Adipocyte (in vitro differentiated cells): ENCODE data around the gene TRABD.

Experiments
- DNase-seq: peaks from one replicate; pipeline ENCODE4 v3.0.0-alpha.2; 2015; ENCODE audit warnings: low read depth
- H3K27me3 ChIP-seq: replicated peaks from 2 replicates; pipeline ENCODE4 v1.7.0; 2013; ENCODE audit warnings: mild to moderate bottlenecking, low read length, moderate library complexity; ENCODE audit not compliant: control insufficient read depth, insufficient read depth
- H3K36me3 ChIP-seq: 2 replicates; pipeline ENCODE4 v1.7.0; 2013; ENCODE audit warnings: low read length, mild to moderate bottlenecking, moderate library complexity; ENCODE audit not compliant: control insufficient read depth, insufficient read depth, severe bottlenecking
- H3K4me1 ChIP-seq: 2 replicates; pipeline ENCODE4 v1.7.0; 2013; ENCODE audit warnings: mild to moderate bottlenecking, low read length, moderate library complexity; ENCODE audit not compliant: control insufficient read depth, insufficient read depth
- H3K4me3 ChIP-seq: 2 replicates; pipeline ENCODE4 v1.7.0; 2013; ENCODE audit warnings: mild to moderate bottlenecking, low read length, moderate library complexity
- H3K9ac ChIP-seq: 2 replicates; pipeline ENCODE4 v1.7.0; 2013; ENCODE audit warnings: mild to moderate bottlenecking, low read length, moderate library complexity
- H3K9me3 ChIP-seq: 2 replicates; pipeline ENCODE4 v1.7.0; 2013; ENCODE audit warnings: mild to moderate bottlenecking, low read length, moderate library complexity; ENCODE audit not compliant: control insufficient read depth

Gene TRABD

GRCh38 chr22:50210378-50211139, 24.8 kb downstream of the TRABD start:
- Histone ChIP-seq H3K4me3 (no peak overlapping the region), H3K36me3 (peaks cover 50% of the 10 kb centered on the region), H3K4me1 (peaks cover 10% of the 10 kb centered on the region), H3K9ac (no peak overlapping the region), H3K27me3 (no peaks in the 10 kb centered on the region), H3K9me3 (no peaks in the 10 kb centered on the region)
- DNase-seq, result no peak

GRCh38 chr22:50211147-50211546, 25.4 kb downstream of the TRABD start:
- H3K36me3 ChIP-seq, result peaks cover 56% of the 10 kb centered on the region
- H3K4me3 ChIP-seq, result no peak overlapping the region
- no peaks in the 10 kb centered on the region for H3K9me3 ChIP-seq
- H3K27me3 ChIP-seq, result no peaks in the 10 kb centered on the region
- H3K4me1 ChIP-seq, result peaks cover 6% of the 10 kb centered on the region
- no peak overlapping the region for H3K9ac ChIP-seq
- DNase-seq, result no peak

DNA sequence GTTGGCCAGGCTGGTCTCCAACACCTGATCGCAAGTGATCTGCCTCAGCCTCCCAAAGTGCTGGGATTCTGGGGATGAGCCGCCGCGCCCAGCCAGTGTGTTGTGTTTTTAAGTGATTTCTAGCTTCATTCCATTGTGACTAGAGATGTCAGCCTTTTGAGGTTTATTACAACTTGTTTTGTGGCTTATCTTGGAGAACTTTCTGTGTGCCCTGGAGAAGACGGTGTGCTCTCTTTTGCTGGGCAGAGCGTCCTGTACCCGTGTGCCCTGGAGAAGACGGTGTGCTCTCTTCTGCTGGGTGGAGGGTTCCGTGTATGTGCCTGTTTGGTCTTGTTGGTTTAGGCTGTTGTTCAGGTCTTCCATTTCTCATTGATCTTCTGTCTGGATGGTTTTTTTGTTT, 27.6 kb downstream of the TRABD start:
- no peaks in the 10 kb centered on the region for H3K9me3 ChIP-seq
- peaks cover 63% of the 10 kb centered on the region for H3K36me3 ChIP-seq
- no peak for DNase-seq
- H3K27me3 ChIP-seq, result no peaks in the 10 kb centered on the region
- no peak overlapping the region for H3K4me3 ChIP-seq
- H3K9ac ChIP-seq, result no peak overlapping the region
- no peaks in the 10 kb centered on the region for H3K4me1 ChIP-seq

- Histone ChIP-seq H3K27me3 (no peaks in the 10 kb centered on the region), H3K4me1 (no peaks in the 10 kb centered on the region), H3K9ac (no peak overlapping the region), H3K4me3 (no peak overlapping the region), H3K36me3 (peaks cover 74% of the 10 kb centered on the region), H3K9me3 (no peaks in the 10 kb centered on the region)
- DNase-seq, result no peak
Observed at GRCh38 chr22:50215297-50216054, 29.8 kb downstream of the TRABD start.

DNA sequence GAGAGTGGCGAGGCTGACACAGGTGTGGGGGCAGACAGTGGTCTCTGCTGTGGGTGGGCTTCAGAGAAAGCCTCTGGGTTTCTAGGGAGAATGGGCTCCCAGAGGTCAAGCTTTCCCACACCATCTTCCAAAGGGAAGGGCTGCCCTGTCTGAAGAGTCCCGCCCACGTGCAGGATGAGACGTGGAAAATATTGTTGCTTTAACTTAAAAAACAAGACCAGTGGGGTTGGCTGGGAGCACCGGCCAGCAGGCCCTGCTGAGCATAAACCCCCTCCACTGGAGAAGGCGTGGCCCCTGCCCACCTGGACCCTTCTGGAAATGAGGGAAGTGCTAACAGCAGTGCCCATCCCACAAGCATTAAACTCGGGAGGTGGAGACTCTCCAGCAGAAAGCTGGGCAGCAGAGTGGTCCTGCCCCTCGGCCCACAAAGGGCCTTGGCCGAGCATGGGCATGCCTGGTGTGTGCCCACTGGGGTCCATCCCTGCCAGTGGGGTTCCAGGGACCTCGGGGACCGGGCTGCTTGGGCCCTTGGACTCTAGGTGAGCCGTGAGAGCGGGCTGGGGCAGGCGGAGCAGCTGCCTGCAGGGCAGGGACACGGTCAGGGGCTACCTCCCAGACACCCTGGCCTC, 30.5 kb downstream of the TRABD start:
- H3K4me3 ChIP-seq, result no peak overlapping the region
- DNase-seq, result no peak
- no peaks in the 10 kb centered on the region for H3K9me3 ChIP-seq
- H3K27me3 ChIP-seq, result no peaks in the 10 kb centered on the region
- no peak overlapping the region for H3K9ac ChIP-seq
- no peaks in the 10 kb centered on the region for H3K4me1 ChIP-seq
- peaks cover 74% of the 10 kb centered on the region for H3K36me3 ChIP-seq

GRCh38 chr22:50216684-50217520, 31.2 kb downstream of the TRABD start:
- no peak overlapping the region for H3K4me3 ChIP-seq
- H3K9ac ChIP-seq, result no peak overlapping the region
- no peaks in the 10 kb centered on the region for H3K4me1 ChIP-seq
- H3K9me3 ChIP-seq, result no peaks in the 10 kb centered on the region
- no peaks in the 10 kb centered on the region for H3K27me3 ChIP-seq
- H3K36me3 ChIP-seq, result peaks cover 79% of the 10 kb centered on the region
- DNase-seq, result no peak

DNA sequence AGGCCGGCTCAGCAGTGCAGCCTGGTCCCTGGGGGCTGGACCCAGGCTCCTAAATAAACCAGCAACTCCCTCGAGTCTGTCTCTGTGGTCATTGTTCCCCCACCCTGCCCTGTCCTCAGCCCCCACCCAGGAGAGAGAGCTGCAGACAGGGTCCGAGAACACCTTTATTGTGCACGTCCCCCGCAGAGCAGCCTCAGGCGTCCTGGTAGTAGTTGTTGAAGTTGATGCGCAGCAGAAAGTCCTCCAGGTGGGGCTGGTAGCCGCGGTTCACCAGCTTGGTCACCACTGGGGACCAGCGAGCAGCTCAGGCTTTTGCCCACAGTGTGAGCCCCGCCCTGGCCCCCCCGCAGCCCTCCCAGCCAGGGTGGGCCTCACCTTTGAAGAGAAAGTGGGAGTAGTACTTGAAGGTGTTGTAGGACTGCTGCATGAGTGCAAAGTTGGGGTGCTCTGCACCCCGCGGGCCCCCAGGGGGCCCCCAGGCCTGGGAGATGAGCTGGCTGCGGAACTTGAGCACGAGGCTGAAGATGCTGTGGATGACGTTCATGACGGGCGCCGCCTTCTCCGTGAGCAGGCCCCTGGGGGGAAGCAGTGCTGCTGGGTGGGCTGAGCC, 31.9 kb downstream of the TRABD start:
- Histone ChIP-seq H3K27me3 (no peaks in the 10 kb centered on the region), H3K9me3 (no peaks in the 10 kb centered on the region), H3K36me3 (peaks cover 80% of the 10 kb centered on the region), H3K9ac (no peak overlapping the region), H3K4me3 (no peak overlapping the region), H3K4me1 (no peaks in the 10 kb centered on the region)
- DNase-seq, result no peak

DNA sequence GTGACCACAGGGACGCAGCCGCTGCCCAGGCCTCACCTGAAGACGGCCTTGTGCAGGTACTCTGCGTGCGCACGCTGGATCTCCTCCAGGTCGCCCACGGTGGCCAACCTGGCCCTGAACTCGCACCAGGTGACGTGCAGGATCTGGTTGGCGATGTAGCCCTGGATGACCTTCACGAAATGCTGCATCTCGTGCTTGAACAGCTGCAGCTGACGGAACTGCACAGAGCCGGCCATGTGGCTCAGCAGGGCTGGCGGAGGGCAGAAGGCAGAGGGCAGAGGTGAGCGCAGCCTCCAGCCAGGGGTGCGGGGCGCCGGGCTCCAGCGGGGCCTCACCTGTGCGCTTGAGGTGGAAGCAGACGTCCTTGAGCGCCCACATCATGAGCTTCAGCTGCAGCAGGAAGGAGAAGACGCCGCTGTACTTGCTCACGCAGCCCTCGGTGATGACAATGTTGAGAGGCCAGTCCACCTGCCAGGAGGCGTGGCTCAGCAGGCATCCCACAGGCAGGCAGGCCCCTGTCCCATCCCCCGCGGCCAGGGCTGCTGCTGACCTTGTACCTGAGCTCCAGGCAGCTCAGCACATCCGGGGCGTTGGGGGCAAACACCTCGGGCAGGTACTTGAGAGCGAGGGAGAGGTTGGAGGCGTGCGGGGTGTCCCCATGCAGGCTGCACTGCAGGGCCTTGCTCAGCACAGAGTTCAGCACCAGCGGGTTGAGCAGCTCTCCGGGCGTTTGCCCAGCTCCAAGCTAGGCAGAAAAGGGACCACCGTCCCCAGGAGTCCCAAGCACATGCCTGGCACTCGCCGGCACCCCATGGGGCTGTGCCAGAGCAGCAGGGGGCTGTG, 32.7 kb downstream of the TRABD start:
- no peaks in the 10 kb centered on the region for H3K9me3 ChIP-seq
- no peaks in the 10 kb centered on the region for H3K4me1 ChIP-seq
- no peak for DNase-seq
- H3K27me3 ChIP-seq, result no peaks in the 10 kb centered on the region
- H3K9ac ChIP-seq, result no peak overlapping the region
- H3K36me3 ChIP-seq, result peaks cover 79% of the 10 kb centered on the region
- no peak overlapping the region for H3K4me3 ChIP-seq

DNA sequence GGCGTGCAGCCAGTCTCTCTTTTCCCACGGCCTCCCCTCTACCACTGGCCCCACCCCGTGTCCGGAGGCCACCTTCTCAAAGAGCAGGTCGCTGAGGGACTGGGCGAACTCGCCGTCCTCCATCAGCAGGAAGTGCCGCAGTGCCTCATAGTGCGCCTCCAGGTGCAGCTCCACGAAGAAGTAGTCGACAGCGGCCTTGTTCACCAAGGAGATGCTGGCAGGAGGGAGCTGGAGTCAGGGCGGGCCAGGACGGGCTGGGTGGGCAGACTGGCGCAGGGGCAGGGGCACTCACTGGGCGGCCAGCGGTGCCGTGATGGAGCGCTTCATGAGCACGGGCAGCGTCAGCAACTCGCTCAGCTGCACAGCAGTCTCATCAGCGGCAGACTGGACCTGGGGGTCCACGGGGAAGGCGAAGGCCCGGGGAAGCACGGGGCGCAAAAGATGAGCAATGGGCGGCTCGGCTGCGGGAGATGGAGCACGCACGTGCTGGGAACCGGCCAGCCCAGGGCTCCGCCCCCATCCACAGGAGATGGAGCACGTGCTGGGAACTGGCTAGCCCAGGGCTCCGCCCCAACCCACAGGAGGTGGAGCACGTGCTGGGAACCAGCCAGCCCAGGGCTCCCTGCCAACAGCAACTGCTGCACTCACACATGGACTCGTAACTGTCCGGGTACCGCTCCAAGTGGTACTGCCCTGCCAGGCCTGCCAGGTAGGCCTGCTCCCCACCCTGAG, 33.4 kb downstream of the TRABD start:
- peak; percentile 61 for DNase-seq
- no peaks in the 10 kb centered on the region for H3K27me3 ChIP-seq
- H3K4me3 ChIP-seq, result no peak overlapping the region
- no peak overlapping the region for H3K9ac ChIP-seq
- H3K36me3 ChIP-seq, result peaks cover 84% of the 10 kb centered on the region
- no peaks in the 10 kb centered on the region for H3K9me3 ChIP-seq
- H3K4me1 ChIP-seq, result no peaks in the 10 kb centered on the region
